ENCODE data around the gene MAN2A2. TPM values are rescaled to one million over a fixed set of nuclear protein-coding genes. Genes with fewer than 3 reads are reported as not detected.

Gene MAN2A2
- 90.4 TPM for total RNA-seq

GRCh38 chr15:90902840-90903732, at the start of gene MAN2A2:
MAN2A2 (plus strand) TSS chr15:90903302; CDS start chr15:90904208, 906 bp downstream.
- H3K9me3 ChIP-seq = no peaks in the 10 kb centered on the region
- H3K4me1 ChIP-seq = peaks cover 0 to 12% of the 10 kb centered on the region in 2 donors
- H3K27ac ChIP-seq = peak within 1 kb of the TSS; percentile 90 to 96
- intact Hi-C loops (cut with DNase I) = loop anchor here (1.0 kb wide), 2 partner anchors 29 to 91 kb away; partner anchors contain the start of genes HDDC3 and PRC1
- H3K4me3 ChIP-seq = peak within 1 kb of the TSS; percentile 82 to 89
- TF ChIP-seq, protein P1, sequence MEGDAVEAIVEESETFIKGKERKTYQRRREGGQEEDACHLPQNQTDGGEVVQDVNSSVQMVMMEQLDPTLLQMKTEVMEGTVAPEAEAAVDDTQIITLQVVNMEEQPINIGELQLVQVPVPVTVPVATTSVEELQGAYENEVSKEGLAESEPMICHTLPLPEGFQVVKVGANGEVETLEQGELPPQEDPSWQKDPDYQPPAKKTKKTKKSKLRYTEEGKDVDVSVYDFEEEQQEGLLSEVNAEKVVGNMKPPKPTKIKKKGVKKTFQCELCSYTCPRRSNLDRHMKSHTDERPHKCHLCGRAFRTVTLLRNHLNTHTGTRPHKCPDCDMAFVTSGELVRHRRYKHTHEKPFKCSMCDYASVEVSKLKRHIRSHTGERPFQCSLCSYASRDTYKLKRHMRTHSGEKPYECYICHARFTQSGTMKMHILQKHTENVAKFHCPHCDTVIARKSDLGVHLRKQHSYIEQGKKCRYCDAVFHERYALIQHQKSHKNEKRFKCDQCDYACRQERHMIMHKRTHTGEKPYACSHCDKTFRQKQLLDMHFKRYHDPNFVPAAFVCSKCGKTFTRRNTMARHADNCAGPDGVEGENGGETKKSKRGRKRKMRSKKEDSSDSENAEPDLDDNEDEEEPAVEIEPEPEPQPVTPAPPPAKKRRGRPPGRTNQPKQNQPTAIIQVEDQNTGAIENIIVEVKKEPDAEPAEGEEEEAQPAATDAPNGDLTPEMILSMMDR (IDR thresholded peaks at IDR 0.05) = no peak
- H3K27me3 ChIP-seq = no peaks in the 10 kb centered on the region
- peak in 1 of 2 donors; percentile 81 for DNase-seq (ENCODE audit: low spot score in 2 of 2)
- H3K36me3 ChIP-seq = peaks cover 28 to 30% of the 10 kb centered on the region in 2 donors

DNA sequence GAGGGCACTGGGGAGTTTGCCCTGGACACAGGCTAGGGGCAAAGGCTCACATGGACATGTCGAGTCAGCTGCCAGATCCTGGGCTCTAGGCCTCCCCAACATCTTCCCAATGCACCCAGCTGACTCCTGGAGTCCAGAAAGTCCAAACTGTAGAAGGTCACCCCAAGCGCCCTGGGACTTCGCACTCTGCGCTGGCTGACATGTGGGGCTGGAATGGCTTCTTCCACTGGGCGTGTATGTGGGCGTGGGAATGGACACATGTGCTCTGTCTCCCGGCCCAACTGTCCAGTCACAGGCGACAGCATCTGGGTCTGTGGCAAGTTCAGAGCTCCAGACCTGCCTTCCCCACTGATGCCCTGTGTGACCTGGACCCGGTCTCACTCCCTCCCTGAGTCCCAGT, 48.0 kb upstream of the MAN2A2 start:
- Histone ChIP-seq H3K9me3 (no peaks in the 10 kb centered on the region), H3K27me3 (no peaks in the 10 kb centered on the region), H3K27ac (no peak overlapping the region), H3K4me1 (no peaks in the 10 kb centered on the region), H3K36me3 (no peaks in the 10 kb centered on the region), H3K4me3 (no peak overlapping the region)
- TF ChIP-seq, protein P1 (IDR thresholded peaks at IDR 0.05) = no peak
- DNase-seq (ENCODE audit: low spot score in 2 of 2) = no peak
- intact Hi-C loops (cut with DNase I) = no loop called here

DNA sequence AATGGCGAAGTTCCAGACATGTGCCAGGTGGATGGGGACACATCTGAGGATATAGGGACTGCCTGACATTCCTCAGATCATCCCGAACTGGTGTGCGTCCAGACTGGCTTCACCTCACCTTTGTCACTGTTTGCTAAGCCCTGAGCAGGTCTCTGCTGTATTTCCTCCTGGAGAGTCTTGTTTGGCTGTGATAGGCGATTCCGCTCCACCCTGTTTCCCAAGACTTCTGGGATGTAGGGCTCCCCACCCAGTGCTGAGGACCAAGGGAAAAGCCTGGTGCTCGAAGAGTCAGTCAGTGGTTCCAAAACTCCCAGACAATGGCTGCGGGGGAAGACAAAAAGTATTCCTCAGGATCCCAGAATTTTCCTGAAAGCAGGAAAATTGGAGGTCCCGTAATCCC, 45.8 kb upstream of the MAN2A2 start:
- H3K4me3 ChIP-seq = no peak overlapping the region
- H3K36me3 ChIP-seq = no peaks in the 10 kb centered on the region
- DNase-seq (ENCODE audit: low spot score in 2 of 2) = no peak
- H3K9me3 ChIP-seq = no peaks in the 10 kb centered on the region
- intact Hi-C loops (cut with DNase I) = no loop called here
- TF ChIP-seq, protein P1 (IDR thresholded peaks at IDR 0.05) = no peak
- no peaks in the 10 kb centered on the region for H3K4me1 ChIP-seq
- no peak overlapping the region for H3K27ac ChIP-seq
- no peaks in the 10 kb centered on the region for H3K27me3 ChIP-seq

DNA sequence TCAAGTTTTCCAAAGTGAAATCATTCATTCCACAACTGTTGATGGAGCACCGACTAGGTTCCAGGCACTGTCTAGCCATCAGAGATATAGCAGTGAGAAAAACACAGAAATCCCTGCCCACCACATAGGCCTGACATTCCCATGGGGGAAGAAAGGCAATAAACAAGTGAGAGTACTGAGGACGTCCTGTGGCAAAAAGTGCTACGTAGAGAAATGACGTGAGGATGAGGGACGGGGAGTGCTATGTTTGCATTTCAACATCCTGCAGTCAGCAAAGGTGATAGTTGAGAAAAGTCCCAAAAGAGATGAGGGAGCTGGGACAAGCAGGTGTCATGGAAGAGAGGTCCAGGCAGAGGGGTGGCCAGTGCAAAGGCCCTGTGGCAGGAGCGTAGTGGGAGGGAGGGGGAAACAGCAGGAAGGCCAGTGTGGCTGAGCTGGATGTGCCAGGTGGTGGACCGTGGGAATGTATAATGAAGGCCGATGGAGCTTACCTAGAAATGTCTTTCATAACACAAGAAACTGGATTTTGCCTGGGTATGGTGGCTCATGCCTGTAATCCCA, 45.1 kb upstream of the MAN2A2 start:
- no peak for DNase-seq (ENCODE audit: low spot score in 2 of 2)
- Histone ChIP-seq H3K36me3 (no peaks in the 10 kb centered on the region), H3K4me1 (no peaks in the 10 kb centered on the region), H3K4me3 (no peak overlapping the region), H3K27ac (no peak overlapping the region), H3K9me3 (no peaks in the 10 kb centered on the region), H3K27me3 (no peaks in the 10 kb centered on the region)
- TF ChIP-seq, protein P1 (IDR thresholded peaks at IDR 0.05) = no peak
- intact Hi-C loops (cut with DNase I) = no loop called here

DNA sequence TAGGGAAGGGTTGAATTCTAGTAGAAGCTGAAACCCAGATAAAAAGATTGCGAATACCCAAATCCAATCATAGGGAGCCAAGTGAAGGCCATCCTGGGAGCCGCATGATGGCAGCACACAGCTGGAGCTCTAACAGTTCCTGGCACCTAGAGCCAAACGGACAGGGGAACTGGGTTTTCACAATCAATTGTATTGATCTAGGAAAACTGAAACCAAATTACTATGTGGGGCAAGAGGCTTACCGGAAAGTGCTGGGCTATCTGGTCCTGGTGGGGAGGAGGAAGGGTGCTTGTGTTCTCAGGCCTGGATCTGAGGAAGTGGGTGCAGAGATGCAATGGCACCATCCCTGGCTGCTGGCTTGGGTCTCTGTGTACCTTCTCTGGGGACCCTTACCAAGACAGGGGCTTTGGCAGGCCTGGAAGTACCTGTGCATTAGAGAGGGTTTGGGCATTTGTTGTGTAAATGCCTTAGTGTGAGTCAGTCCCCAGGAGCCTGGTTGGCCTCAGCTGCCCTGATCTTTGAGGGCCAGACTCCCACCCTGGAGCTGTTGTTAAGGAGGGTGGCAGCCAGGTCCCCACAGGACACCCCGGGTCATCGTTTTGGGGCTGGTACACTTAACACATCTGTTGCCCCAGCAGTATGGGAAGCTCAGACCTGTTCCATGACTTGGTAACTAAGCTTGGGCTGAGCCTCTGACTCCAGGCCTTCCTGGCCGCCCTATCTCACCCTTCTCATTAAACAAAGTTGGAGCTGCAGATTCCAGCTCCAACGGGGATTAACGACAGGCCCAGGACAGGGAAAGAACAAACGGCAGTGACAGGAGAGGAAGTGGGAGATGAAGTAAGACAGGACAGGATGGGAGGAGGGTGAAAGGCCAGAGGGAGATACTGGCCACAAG, 43.6 kb upstream of the MAN2A2 start:
- intact Hi-C loops (cut with DNase I) = no loop called here
- no peaks in the 10 kb centered on the region for H3K27me3 ChIP-seq
- no peaks in the 10 kb centered on the region for H3K9me3 ChIP-seq
- DNase-seq (ENCODE audit: low spot score in 2 of 2) = no peak
- H3K4me3 ChIP-seq = no peak overlapping the region
- no peak overlapping the region for H3K27ac ChIP-seq
- TF ChIP-seq, protein P1 (IDR thresholded peaks at IDR 0.05) = no peak
- no peaks in the 10 kb centered on the region for H3K4me1 ChIP-seq
- H3K36me3 ChIP-seq = no peaks in the 10 kb centered on the region
